ENCODE results near the gene RIPOR3.

Gene RIPOR3

GRCh38 chr20:50582591-50583234, 108.6 kb downstream of the RIPOR3 start:
- ChIA-PET POLR2A (no interaction called here), CTCF (no interaction called here)
- DNase-seq (ENCODE audit: extremely low spot score): no peak
- no peak for TF ChIP-seq TARDBP (IDR thresholded peaks at IDR 0.05)
- no peak for TF ChIP-seq SUZ12 (IDR thresholded peaks at IDR 0.05)
- TF ChIP-seq CTBP1 (IDR thresholded peaks at IDR 0.05; ENCODE audit: borderline replicate concordance): no peak
- TF ChIP-seq FOXK2 (IDR thresholded peaks at IDR 0.05): no peak
- no peak for TF ChIP-seq HDGF (IDR thresholded peaks at IDR 0.05; ENCODE audit: borderline replicate concordance)
- no peak for TF ChIP-seq FOXA1 (IDR thresholded peaks at IDR 0.05)
- TF ChIP-seq FOXM1 (IDR thresholded peaks at IDR 0.05; ENCODE audit: borderline replicate concordance): no peak
- TF ChIP-seq L3MBTL2 (conservative IDR thresholded peaks at IDR 0.05): no peak
- no peak for TF ChIP-seq SP1 (IDR thresholded peaks at IDR 0.05)
- TF ChIP-seq NFRKB (IDR thresholded peaks at IDR 0.05): no peak
- TF ChIP-seq ZNF384 (IDR thresholded peaks at IDR 0.05): no peak
- no peak for TF ChIP-seq ELF4 (IDR thresholded peaks at IDR 0.05)
- TF ChIP-seq ARNT (IDR thresholded peaks at IDR 0.05): no peak
- no peak for TF ChIP-seq LEF1 (IDR thresholded peaks at IDR 0.05; ENCODE audit: borderline replicate concordance)
- TF ChIP-seq PKNOX1 (IDR thresholded peaks at IDR 0.05): no peak
- TF ChIP-seq BHLHE40 (IDR thresholded peaks at IDR 0.05; ENCODE audit: borderline replicate concordance): no peak

GRCh38 chr20:50582092-50582491, 109.2 kb downstream of the RIPOR3 start:
- TF ChIP-seq CTBP1 (IDR thresholded peaks at IDR 0.05; ENCODE audit: borderline replicate concordance) (no peak), TARDBP (IDR thresholded peaks at IDR 0.05) (no peak), NFRKB (IDR thresholded peaks at IDR 0.05) (no peak), PKNOX1 (IDR thresholded peaks at IDR 0.05) (no peak), ZNF384 (IDR thresholded peaks at IDR 0.05) (no peak), L3MBTL2 (conservative IDR thresholded peaks at IDR 0.05) (no peak), SUZ12 (IDR thresholded peaks at IDR 0.05) (no peak), BHLHE40 (IDR thresholded peaks at IDR 0.05; ENCODE audit: borderline replicate concordance) (no peak), SP1 (IDR thresholded peaks at IDR 0.05) (no peak), HDGF (IDR thresholded peaks at IDR 0.05; ENCODE audit: borderline replicate concordance) (no peak), LEF1 (IDR thresholded peaks at IDR 0.05; ENCODE audit: borderline replicate concordance) (no peak), ARNT (IDR thresholded peaks at IDR 0.05) (no peak), FOXA1 (IDR thresholded peaks at IDR 0.05) (no peak), FOXM1 (IDR thresholded peaks at IDR 0.05; ENCODE audit: borderline replicate concordance) (no peak), ELF4 (IDR thresholded peaks at IDR 0.05) (no peak), FOXK2 (IDR thresholded peaks at IDR 0.05) (no peak)
- ChIA-PET CTCF (no interaction called here), POLR2A (no interaction called here)
- DNase-seq (ENCODE audit: extremely low spot score): no peak

DNA sequence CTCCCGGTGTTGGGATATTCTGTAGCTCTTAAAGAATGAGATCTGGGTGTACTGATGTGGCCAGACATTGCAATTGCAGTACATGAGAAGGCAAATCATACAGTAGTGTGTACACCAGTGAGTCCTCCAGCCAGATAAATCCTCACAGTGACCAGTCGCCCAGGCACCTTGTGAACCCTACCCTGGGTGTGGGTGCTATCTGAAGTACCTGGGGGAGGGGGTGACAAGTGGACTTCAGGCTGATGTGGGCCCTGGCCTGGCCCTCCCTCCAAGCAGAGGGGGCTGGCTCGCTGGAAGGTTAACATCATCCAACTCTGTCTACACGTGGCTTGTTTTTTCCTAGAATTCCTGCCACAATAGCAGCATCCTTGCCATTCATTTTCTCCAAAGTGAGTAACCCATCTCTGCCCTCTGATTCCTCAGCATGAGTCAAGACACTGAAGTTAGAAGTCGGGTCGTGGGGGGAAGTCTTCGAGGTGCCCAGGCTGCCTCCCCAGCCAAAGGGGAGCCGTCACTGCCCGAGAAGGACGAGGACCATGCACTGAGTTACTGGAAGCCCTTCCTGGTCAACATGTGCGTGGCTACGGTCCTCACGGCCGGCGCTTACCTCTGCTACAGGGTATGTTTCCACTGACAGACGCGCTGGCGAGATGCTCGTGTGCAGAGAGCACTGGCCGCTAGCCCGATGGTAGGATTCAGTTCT, 110.3 kb downstream of the RIPOR3 start:
- ChIA-PET CTCF (no interaction called here), POLR2A (no interaction called here)
- DNase-seq (ENCODE audit: extremely low spot score): no peak
- TF ChIP-seq L3MBTL2 (conservative IDR thresholded peaks at IDR 0.05) (no peak), LEF1 (IDR thresholded peaks at IDR 0.05; ENCODE audit: borderline replicate concordance) (no peak), ARNT (IDR thresholded peaks at IDR 0.05) (no peak), FOXM1 (IDR thresholded peaks at IDR 0.05; ENCODE audit: borderline replicate concordance) (no peak), TARDBP (IDR thresholded peaks at IDR 0.05) (no peak), FOXK2 (IDR thresholded peaks at IDR 0.05) (no peak), BHLHE40 (IDR thresholded peaks at IDR 0.05; ENCODE audit: borderline replicate concordance) (no peak), SUZ12 (IDR thresholded peaks at IDR 0.05) (no peak), PKNOX1 (IDR thresholded peaks at IDR 0.05) (no peak), SP1 (IDR thresholded peaks at IDR 0.05) (no peak), FOXA1 (IDR thresholded peaks at IDR 0.05) (no peak), NFRKB (IDR thresholded peaks at IDR 0.05) (no peak), CTBP1 (IDR thresholded peaks at IDR 0.05; ENCODE audit: borderline replicate concordance) (no peak), ZNF384 (IDR thresholded peaks at IDR 0.05) (no peak)

GRCh38 chr20:50580016-50580747, 111.2 kb downstream of the RIPOR3 start:
- DNase-seq (ENCODE audit: extremely low spot score): peak; percentile 80
- CTCF ChIA-PET: interaction anchor here (0.9 kb wide), 1 partner anchor 16 kb away, joined by 6 read pairs; no protein-coding TSS in a partner anchor
- POLR2A ChIA-PET: no interaction called here
- TF ChIP-seq FOXM1 (IDR thresholded peaks at IDR 0.05; ENCODE audit: borderline replicate concordance): peak; percentile 49; the same call in 1 of the 2 replicates
- TF ChIP-seq L3MBTL2 (conservative IDR thresholded peaks at IDR 0.05): no peak

DNA sequence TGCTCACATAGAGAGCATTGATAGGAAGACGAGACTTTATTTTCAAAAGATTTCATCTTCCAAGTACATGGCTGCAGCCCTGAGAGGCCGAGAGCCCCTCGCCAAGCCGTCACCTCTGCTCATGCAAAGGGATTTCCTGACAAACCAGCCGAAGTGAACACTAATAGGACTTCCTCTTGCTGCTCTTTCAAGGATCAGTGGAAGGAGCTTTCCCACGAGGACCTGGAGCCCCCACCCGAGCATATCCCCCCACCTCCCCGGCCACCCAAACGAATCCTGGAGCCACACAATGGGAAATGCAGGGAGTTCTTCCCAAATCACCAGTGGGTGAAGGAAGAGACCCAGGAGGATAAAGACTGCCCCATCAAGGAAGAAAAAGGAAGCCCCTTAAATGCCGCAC, 111.8 kb downstream of the RIPOR3 start:
- CTCF ChIA-PET: interaction anchor here (0.6 to 1.0 kb wide), 3 partner anchors 16 to 79 kb away, joined by 3 to 6 read pairs (median 3); no protein-coding TSS in a partner anchor
- POLR2A ChIA-PET: no interaction called here
- no peak for DNase-seq (ENCODE audit: extremely low spot score)
- no peak for TF ChIP-seq SP1 (IDR thresholded peaks at IDR 0.05)
- no peak for TF ChIP-seq LEF1 (IDR thresholded peaks at IDR 0.05; ENCODE audit: borderline replicate concordance)
- TF ChIP-seq BHLHE40 (IDR thresholded peaks at IDR 0.05; ENCODE audit: borderline replicate concordance): no peak
- TF ChIP-seq PKNOX1 (IDR thresholded peaks at IDR 0.05): no peak
- no peak for TF ChIP-seq TARDBP (IDR thresholded peaks at IDR 0.05)
- TF ChIP-seq ZNF384 (IDR thresholded peaks at IDR 0.05): no peak
- no peak for TF ChIP-seq ARNT (IDR thresholded peaks at IDR 0.05)
- no peak for TF ChIP-seq CTBP1 (IDR thresholded peaks at IDR 0.05; ENCODE audit: borderline replicate concordance)
- no peak for TF ChIP-seq HDGF (IDR thresholded peaks at IDR 0.05; ENCODE audit: borderline replicate concordance)
- TF ChIP-seq ELF4 (IDR thresholded peaks at IDR 0.05): no peak
- no peak for TF ChIP-seq FOXM1 (IDR thresholded peaks at IDR 0.05; ENCODE audit: borderline replicate concordance)

Data from HEK293T (cell line).